ENCODE measurements around the gene EIF3A.
"Not testable (repeated sequence)": the region's sequence is repeated elsewhere in the genome, so short reads cannot be mapped to it uniquely, and the experiment has no call there.

EIF3A gene

GRCh38 chr10:119096641-119097415 lies 16.2 kb upstream of the EIF3A start:
- not testable (repeated sequence) for H3K9me3 ChIP-seq (ENCODE audit: low read length); H3K36me3 ChIP-seq (ENCODE audit: insufficient read depth, low read length); H3K4me3 ChIP-seq (ENCODE audit: low read depth in 1 of 2, low read length in 2 of 2); H3K9ac ChIP-seq (ENCODE audit: low read length); H3K27ac ChIP-seq (ENCODE audit: low read depth, low read length); H3K27me3 ChIP-seq (ENCODE audit: control insufficient read depth in 1 of 2, insufficient read depth in 2 of 2, low read length in 2 of 2); H3K4me1 ChIP-seq (ENCODE audit: insufficient read depth, low read length)

- Histone ChIP-seq H3K27ac (ENCODE audit: low read depth, low read length) (no peak overlapping the region), H3K4me1 (ENCODE audit: insufficient read depth, low read length) (no peaks in the 10 kb centered on the region), H3K36me3 (ENCODE audit: insufficient read depth, low read length) (no peaks in the 10 kb centered on the region)
Observed at GRCh38 chr10:119095640-119096039, 15.0 kb upstream of the EIF3A start.

GRCh38 chr10:119090968-119091367 lies 10.4 kb upstream of the EIF3A start:
- no peaks in the 10 kb centered on the region for H3K27me3 ChIP-seq (ENCODE audit: control insufficient read depth in 1 of 2, insufficient read depth in 2 of 2, low read length in 2 of 2)
- H3K4me3 ChIP-seq (ENCODE audit: low read depth in 1 of 2, low read length in 2 of 2): no peak overlapping the region
- no peak overlapping the region for H3K9ac ChIP-seq (ENCODE audit: low read length)
- no peaks in the 10 kb centered on the region for H3K9me3 ChIP-seq (ENCODE audit: low read length)
- H3K4me1 ChIP-seq (ENCODE audit: insufficient read depth, low read length): no peaks in the 10 kb centered on the region
- H3K36me3 ChIP-seq (ENCODE audit: insufficient read depth, low read length): no peaks in the 10 kb centered on the region
- H3K27ac ChIP-seq (ENCODE audit: low read depth, low read length): no peak overlapping the region

More at GRCh38 chr10:119095640-119096039, 15.0 kb upstream of the EIF3A start:
- no peak overlapping the region for H3K9ac ChIP-seq (ENCODE audit: low read length)
- H3K9me3 ChIP-seq (ENCODE audit: low read length): no peaks in the 10 kb centered on the region
- no peaks in the 10 kb centered on the region for H3K27me3 ChIP-seq (ENCODE audit: control insufficient read depth in 1 of 2, insufficient read depth in 2 of 2, low read length in 2 of 2)
- H3K4me3 ChIP-seq (ENCODE audit: low read depth in 1 of 2, low read length in 2 of 2): no peak overlapping the region

- no peak overlapping the region for H3K9ac ChIP-seq (ENCODE audit: low read length)
- no peaks in the 10 kb centered on the region for H3K36me3 ChIP-seq (ENCODE audit: insufficient read depth, low read length)
- H3K27me3 ChIP-seq (ENCODE audit: control insufficient read depth in 1 of 2, insufficient read depth in 2 of 2, low read length in 2 of 2): no peaks in the 10 kb centered on the region
- no peak overlapping the region for H3K27ac ChIP-seq (ENCODE audit: low read depth, low read length)
- no peaks in the 10 kb centered on the region for H3K9me3 ChIP-seq (ENCODE audit: low read length)
- no peak overlapping the region for H3K4me3 ChIP-seq (ENCODE audit: low read depth in 1 of 2, low read length in 2 of 2)
- H3K4me1 ChIP-seq (ENCODE audit: insufficient read depth, low read length): no peaks in the 10 kb centered on the region
Observed at GRCh38 chr10:119090026-119090795, 9.6 kb upstream of the EIF3A start.

GRCh38 chr10:119087271-119087882 lies 6.8 kb upstream of the EIF3A start:
- H3K9ac ChIP-seq (ENCODE audit: low read length): no peak overlapping the region
- H3K9me3 ChIP-seq (ENCODE audit: low read length): no peaks in the 10 kb centered on the region
- H3K4me1 ChIP-seq (ENCODE audit: insufficient read depth, low read length): no peaks in the 10 kb centered on the region
- no peaks in the 10 kb centered on the region for H3K36me3 ChIP-seq (ENCODE audit: insufficient read depth, low read length)
- H3K27me3 ChIP-seq (ENCODE audit: control insufficient read depth in 1 of 2, insufficient read depth in 2 of 2, low read length in 2 of 2): no peaks in the 10 kb centered on the region
- no peak overlapping the region for H3K27ac ChIP-seq (ENCODE audit: low read depth, low read length)
- H3K4me3 ChIP-seq (ENCODE audit: low read depth in 1 of 2, low read length in 2 of 2): no peak overlapping the region

GRCh38 chr10:119084896-119085295 lies 4.3 kb upstream of the EIF3A start:
- no peaks in the 10 kb centered on the region for H3K9me3 ChIP-seq (ENCODE audit: low read length)
- no peak overlapping the region for H3K4me3 ChIP-seq (ENCODE audit: low read depth in 1 of 2, low read length in 2 of 2)
- H3K4me1 ChIP-seq (ENCODE audit: insufficient read depth, low read length): no peaks in the 10 kb centered on the region
- H3K27ac ChIP-seq (ENCODE audit: low read depth, low read length): no peak overlapping the region
- H3K9ac ChIP-seq (ENCODE audit: low read length): no peak overlapping the region
- H3K36me3 ChIP-seq (ENCODE audit: insufficient read depth, low read length): no peaks in the 10 kb centered on the region
- no peaks in the 10 kb centered on the region for H3K27me3 ChIP-seq (ENCODE audit: control insufficient read depth in 1 of 2, insufficient read depth in 2 of 2, low read length in 2 of 2)

- H3K36me3 ChIP-seq (ENCODE audit: insufficient read depth, low read length): no peaks in the 10 kb centered on the region
- H3K27ac ChIP-seq (ENCODE audit: low read depth, low read length): peak overlapping the region; percentile 99
- H3K27me3 ChIP-seq (ENCODE audit: control insufficient read depth in 1 of 2, insufficient read depth in 2 of 2, low read length in 2 of 2): no peaks in the 10 kb centered on the region
- H3K4me3 ChIP-seq (ENCODE audit: low read depth in 1 of 2, low read length in 2 of 2): peak overlapping the region; percentile 74 to 99
- H3K9ac ChIP-seq (ENCODE audit: low read length): peak overlapping the region; percentile 73
- H3K9me3 ChIP-seq (ENCODE audit: low read length): no peaks in the 10 kb centered on the region
- H3K4me1 ChIP-seq (ENCODE audit: insufficient read depth, low read length): peaks cover 15% of the 10 kb centered on the region
Observed at GRCh38 chr10:119079599-119080520, 757 bp downstream of the EIF3A start.

GRCh38 chr10:119078422-119079179 lies 2.0 kb downstream of the EIF3A start:
- H3K4me3 ChIP-seq (ENCODE audit: low read depth in 1 of 2, low read length in 2 of 2): peak overlapping the region in 1 of 2 donors; percentile 74
- no peaks in the 10 kb centered on the region for H3K27me3 ChIP-seq (ENCODE audit: control insufficient read depth in 1 of 2, insufficient read depth in 2 of 2, low read length in 2 of 2)
- no peaks in the 10 kb centered on the region for H3K36me3 ChIP-seq (ENCODE audit: insufficient read depth, low read length)
- H3K27ac ChIP-seq (ENCODE audit: low read depth, low read length): no peak overlapping the region
- H3K9ac ChIP-seq (ENCODE audit: low read length): peak overlapping the region; percentile 73
- H3K9me3 ChIP-seq (ENCODE audit: low read length): no peaks in the 10 kb centered on the region
- peaks cover 15% of the 10 kb centered on the region for H3K4me1 ChIP-seq (ENCODE audit: insufficient read depth, low read length)

- H3K27ac ChIP-seq (ENCODE audit: low read depth, low read length): no peak overlapping the region
- no peaks in the 10 kb centered on the region for H3K27me3 ChIP-seq (ENCODE audit: control insufficient read depth in 1 of 2, insufficient read depth in 2 of 2, low read length in 2 of 2)
- no peaks in the 10 kb centered on the region for H3K9me3 ChIP-seq (ENCODE audit: low read length)
- peaks cover 7% of the 10 kb centered on the region for H3K4me1 ChIP-seq (ENCODE audit: insufficient read depth, low read length)
- H3K4me3 ChIP-seq (ENCODE audit: low read depth in 1 of 2, low read length in 2 of 2): no peak overlapping the region
- H3K9ac ChIP-seq (ENCODE audit: low read length): no peak overlapping the region
- H3K36me3 ChIP-seq (ENCODE audit: insufficient read depth, low read length): peaks cover 41% of the 10 kb centered on the region
Observed at GRCh38 chr10:119073584-119073983, 7.0 kb downstream of the EIF3A start.

- H3K27ac ChIP-seq (ENCODE audit: low read depth, low read length): no peak overlapping the region
- no peaks in the 10 kb centered on the region for H3K9me3 ChIP-seq (ENCODE audit: low read length)
- H3K36me3 ChIP-seq (ENCODE audit: insufficient read depth, low read length): peaks cover 65% of the 10 kb centered on the region
- H3K9ac ChIP-seq (ENCODE audit: low read length): no peak overlapping the region
- H3K4me3 ChIP-seq (ENCODE audit: low read depth in 1 of 2, low read length in 2 of 2): no peak overlapping the region
- no peaks in the 10 kb centered on the region for H3K4me1 ChIP-seq (ENCODE audit: insufficient read depth, low read length)
- no peaks in the 10 kb centered on the region for H3K27me3 ChIP-seq (ENCODE audit: control insufficient read depth in 1 of 2, insufficient read depth in 2 of 2, low read length in 2 of 2)
Observed at GRCh38 chr10:119070395-119071165, 10.0 kb downstream of the EIF3A start.
